Hindlimb muscle (tissue), 1 donor: ENCODE measurements around the gene ISYNA1. TPM values are rescaled to one million over a fixed set of nuclear protein-coding genes. Genes with fewer than 3 reads are reported as not detected.
"Not testable (repeated sequence)": the region's sequence is repeated elsewhere in the genome, so short reads cannot be mapped to it uniquely, and the experiment has no call there.

Experiments
- DNase-seq: peaks from one replicate; pipeline ENCODE4 v3.0.0-alpha.2; 2013
- polyA plus RNA-seq: library from polyadenylated mRNA; unstranded; fragments of 120-200 nt; gene quantifications from one replicate; pipeline ENCODE4 v1.2.1, GENCODE V29; 2013; ENCODE audit not compliant: insufficient read length

The ISYNA1 gene
- polyA plus RNA-seq, 1 donor = 231 TPM

DNA sequence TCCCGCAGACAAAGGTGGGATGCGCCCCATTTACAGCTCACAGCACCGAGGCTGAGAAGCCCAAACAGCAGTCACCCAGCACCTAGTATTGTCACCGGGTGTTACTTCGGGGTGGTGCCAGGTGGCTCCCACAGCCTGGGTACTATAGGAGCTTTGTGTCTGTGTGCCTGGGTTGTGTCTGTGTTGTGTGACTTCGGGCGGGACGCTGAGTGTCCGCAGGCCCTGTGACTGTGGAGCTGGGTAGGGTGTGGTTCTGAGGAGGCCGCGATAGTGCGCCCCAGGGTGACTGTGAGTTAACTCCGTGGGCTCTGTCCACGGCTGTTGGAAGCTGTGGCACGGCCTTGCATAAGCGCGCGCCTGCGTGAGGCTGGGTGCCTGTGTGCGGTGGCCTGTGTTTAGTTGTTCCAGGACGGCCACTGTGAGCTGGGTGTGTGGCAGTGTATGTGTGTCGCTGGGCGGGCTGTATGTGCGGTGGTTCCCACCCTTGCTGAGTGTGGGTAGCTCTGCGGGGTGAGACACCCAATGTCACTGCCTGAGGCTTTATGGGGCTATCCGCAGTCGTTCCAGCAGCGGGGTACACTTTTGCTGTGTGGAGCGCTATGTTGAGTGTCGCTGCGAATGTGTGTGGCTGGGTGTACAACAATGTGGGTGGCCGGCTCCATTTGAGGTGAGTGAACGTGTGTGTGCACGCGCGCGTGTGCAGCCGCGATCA is 19.3 kb downstream of the ISYNA1 start:
- DNase-seq = no peak

DNA sequence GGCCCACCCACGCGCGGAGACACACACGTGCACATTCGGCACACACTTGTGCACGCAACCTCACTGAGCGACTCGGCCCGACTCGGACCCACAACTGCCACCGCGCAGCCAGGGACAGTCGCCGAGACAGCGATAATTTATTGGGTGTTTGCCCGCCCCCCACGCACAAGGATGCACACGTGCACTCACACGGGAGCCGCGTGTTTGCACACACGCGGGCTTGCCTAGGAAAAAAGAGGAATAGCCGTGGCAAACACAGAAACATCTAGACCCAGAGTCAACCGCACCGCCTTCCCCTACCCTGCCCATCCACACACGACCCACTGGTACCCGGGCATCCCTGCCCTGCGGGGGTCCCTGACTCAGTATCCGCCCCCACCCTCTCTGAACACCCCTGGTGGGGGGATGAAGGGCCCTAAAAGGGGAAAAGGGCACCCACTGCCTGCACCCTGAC is 19.9 kb downstream of the ISYNA1 start:
- peak; percentile 67 for DNase-seq

DNA sequence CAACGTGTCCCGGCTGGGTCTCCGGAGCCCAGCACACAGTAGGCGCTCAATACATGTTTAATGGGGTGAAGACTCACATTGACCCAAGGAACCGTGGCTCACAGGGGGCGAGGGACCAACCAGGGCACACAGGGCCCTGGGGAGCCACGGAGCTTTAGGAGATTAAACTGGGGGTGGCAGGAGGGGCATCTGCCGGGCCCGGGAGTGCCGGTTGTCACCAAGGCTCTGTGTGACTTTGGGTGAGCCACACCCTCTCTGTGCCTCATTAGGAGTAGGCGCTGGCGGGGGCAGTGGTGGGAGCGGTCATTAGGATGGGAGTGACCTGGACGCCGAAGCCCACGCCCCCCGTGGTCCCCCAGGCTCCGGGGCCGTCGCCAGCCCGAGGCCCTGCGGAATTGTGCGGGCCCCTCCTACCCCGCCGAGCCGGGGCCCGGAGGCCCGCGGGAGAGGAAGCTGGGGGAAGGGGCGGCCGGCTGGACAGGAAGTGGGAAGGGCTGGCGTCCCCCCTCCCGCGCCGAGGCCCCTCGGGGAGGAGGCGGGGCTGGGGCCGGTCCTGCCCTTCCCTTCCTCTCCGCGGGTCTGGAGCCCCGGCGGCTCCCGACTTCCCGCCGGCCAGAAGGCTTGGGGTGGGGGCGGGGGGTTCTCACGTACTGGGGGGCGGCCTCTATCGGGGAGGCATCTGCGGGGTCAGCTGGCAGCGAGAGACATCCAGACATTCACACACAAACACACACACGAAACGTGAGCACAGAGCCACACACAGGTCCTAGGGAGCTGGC is 20.5 kb downstream of the ISYNA1 start:
- peak; percentile 91 for DNase-seq

DNA sequence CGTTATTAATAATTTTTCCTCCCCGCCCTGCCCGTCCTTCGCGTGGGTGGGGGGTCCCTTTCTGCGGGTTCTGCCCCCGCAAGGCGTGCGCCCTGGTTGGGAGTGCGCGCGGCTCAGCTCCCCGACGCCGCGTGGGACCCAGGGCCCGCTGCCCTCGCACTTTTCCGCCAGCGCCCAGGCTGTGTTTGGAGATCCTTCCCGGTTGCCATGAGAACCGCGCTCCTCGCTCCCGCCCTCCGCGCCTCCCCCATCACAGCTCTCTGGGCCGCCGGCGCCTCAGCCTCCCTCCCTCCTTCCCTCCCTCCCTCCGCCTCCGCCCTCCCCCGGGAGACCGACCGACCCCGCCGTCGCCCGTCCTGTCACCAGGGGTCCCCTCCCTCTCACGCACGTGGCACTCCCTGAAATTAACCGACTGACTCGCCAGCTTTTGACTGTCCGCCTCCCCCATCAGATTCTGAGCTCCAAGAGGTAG is 21.1 kb downstream of the ISYNA1 start:
- DNase-seq = peak; percentile 94

DNA sequence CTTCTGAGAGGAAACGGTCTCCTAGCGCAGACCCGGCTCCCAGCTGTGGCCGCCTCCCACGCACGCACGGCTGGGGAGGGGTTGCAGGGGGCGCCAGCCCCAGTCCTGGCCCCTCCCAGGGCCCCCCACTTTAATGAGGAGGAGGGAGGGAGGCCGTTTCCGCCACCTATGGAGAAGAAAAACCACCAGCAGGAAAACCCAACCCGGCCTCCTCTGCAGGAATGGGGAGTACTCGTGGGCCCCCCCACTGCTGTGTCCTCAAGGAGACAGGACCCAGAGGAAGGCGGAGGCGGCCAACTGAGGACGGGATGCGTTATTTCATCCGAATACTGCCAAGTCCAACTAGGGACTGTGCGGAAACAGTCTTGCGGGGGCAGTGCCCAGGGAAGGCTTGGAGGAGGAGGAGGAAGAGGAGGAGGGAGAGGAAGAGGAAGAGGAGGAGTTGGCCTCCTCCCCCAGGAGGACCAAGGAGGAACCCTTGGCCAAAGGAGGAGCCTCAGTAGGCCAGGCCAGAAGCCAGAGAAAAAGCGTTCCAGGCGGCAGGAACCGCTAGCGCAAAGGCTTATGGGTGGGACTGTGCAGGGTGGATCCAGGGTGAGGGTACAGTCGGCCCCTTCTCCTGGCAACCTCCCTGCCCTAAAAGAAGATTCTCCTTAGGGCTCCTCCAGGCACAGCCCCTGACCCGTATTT is 22.6 kb downstream of the ISYNA1 start:
- peak; percentile 85 for DNase-seq

DNA sequence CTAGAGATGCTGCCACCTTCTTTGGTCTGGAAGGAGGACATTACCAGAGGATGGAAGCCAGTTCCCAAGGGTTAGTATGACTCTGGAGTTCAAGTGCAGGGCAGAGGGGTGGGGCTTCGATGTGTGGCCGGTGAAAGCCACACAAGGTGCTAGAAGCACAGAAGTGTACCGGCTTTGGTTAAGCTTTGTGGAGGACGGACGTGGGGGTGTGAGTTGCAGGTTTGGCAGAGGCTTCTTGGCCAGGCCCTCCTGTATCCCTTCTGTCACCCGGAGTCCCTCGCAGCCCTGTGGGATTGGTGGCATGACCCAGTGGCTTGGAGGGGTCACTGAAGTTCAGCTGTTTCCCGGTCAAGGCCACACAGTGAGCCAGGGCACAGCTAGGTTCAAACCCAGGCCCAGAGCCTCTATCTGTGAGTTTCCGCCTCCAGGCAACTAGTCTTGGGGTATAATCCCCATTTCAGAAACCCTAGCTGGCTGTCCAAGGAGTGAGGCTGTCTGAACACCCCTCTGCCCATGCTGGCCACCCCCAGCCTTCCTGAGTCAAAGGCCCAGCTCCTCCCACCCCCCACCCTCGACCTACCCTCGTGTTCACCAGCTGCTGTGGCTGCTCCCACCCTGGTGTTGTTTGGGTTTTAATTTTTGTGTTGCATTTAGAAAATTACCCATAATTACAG is 23.3 kb downstream of the ISYNA1 start:
- no peak for DNase-seq

DNA sequence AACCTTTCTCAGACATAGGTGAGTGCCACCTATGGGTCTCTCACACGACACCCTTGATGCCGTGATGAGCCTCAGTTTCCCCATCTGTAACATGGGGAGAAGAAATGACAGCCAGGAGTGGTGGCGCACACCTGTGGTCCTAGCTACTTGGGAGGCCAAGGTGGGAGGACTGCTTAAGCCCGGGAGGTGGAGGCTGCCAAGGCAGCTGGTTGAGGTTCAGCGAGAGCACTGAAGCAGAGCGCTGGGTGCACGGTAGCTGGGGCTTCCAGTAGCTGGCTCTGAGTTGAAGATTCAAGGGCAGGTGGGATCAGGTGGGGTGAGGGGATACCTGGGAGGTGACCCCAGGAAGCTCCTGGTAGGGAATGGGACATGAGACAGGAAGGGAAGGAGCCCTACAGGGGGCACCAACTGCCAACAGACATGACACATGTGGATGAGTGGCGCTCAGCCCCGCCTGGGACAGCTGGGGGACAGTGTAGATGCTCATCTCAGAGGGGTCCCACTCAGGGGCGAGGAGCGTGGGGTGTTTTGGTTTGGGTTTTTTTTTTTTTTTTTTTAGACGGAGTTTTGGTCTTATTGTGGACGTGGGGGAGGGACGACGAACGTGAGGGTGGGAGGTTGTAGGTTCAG is 25.2 kb downstream of the ISYNA1 start:
- DNase-seq = no peak

DNA sequence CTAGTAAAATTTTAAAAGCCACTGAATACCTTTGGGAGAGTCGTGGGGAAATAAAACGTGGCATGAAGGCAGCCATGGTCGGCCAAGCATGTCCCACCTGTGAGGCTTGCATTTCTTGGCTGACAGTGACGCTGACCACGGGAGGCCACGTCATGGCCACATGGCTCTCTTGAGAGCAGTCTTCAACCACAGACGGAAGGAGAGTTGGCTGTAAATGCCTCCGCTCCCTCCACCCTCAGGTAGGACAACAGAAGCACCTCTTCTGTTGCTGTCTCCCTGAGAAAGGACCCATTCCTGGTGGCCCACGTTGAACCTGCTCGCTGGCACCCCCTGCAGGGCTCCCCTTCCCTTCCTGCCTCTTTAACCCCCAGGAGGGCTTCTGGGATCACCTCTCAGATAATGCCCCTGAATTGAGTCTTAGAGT is 29.9 kb downstream of the ISYNA1 start:
- no peak for DNase-seq

DNA sequence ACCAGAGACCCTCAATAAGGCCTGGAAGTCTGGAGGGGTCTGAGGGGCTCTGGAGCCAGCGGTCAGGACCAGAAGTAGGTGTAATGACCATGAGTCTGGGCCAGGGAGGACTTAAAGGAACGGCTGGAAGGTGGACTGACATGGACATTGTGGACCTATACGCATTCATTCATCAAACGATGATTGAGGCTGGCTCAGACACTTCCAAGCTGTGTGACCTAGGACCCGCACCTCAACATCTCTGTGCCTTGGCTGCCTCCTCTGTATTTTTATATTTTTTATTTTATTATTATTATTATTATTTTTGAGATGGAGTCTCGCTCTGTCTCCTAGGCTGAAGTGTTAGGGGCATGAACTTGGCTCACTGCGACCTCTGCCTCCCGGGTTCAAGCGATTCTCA is 31.2 kb downstream of the ISYNA1 start:
- DNase-seq = no peak

DNA sequence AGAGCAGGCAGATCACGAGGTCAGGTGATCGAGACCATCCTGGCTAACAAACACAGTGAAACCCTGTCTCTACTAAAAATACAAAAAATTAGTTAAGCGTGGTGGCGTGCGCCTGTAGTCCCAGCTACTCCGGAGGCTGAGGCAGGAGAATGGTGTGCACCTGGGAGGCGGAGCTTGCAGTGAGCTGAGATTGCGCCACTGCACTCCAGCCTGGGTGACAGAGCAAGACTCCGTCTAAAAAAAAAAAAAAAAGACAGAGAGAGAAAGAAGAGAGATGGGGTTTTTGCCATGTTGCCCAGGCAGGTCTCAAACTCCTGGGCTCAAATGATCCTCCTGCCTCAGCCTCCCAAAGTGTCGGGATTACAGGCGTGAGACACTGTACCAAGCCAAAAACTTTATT is 32.2 kb downstream of the ISYNA1 start:
- not testable (repeated sequence) for DNase-seq

DNA sequence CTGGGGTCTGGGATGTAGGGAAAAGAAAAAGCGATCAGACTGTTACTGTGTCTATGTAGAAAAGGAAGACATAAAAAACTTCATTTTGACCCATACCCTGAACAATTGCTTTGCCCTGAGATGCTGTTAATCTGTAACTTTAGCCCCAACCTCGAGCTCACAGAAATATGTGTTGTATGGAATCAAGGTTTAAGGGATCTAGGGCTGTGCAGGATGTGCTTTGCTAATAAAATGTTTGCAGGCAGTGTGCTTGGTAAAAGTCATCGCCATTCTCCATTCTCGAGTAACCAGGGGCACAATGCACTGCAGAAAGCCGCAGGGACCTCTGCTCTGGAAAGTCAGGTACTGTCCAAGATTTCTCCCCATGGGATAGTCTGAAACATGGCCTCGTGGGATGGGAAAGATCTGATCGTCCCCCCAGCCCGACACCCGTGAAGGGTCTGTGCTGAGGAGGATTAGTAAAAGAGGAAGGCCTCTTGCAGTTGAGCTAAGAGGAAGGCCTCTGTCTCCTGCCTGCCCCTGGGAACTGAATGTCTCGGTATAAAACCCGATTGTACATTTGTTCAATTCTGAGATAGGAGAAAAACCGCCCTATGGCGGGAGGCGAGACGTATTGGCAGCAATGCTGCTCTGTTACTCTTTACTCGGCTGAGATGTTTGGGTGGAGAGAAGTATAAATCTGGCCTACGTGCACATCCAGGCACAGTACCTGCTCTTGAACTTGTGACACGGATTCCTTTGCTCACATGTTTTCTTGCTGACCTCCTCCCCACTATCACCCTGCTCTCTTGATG is 35.3 kb downstream of the ISYNA1 start:
- not testable (repeated sequence) for DNase-seq

DNA sequence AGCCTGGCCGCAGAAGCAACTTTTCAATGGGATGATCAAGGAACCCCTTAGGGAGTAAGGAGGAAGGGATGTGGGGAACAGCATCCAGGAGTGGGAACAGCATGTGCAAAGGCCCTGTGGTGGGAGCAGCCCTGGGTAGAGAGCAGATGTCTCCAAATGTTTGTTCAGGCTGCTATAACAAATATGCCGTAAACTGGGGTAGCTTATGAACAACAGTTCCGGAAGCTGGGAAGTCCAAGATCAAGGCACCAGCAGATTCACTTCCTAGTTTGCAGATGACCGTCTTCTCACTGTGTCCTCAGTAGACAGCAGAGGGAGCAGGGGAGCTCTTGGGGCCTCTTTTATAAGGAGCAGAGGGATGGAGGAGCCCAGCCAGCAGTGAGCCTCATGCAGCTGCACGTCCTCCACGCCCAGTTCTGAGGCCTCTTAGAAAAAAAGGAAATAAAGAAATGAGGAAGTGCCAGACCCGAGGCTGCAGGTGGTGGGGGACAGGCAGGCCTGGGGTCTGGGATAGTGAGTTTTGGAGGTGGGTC is 36.3 kb downstream of the ISYNA1 start:
- DNase-seq = peak; percentile 83

DNA sequence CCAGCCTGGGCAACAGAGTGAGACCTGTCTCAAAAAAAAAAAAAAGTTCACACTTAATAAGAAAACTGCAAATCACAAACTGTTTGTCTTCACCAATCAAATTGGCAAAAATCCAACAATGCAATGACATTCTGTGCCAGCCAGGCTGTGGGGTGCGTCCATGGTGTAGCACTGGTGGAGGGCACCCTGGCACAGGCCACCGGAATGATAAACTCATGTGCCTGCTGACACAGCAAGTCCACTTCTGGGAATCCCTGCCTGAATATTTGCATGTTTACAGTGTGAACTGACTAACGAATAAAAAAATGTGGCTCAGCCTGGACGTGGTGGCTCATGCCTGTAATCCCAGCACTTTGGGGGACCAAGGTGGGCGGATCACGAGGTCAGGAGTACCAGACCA is 38.9 kb downstream of the ISYNA1 start:
- DNase-seq = no peak

DNA sequence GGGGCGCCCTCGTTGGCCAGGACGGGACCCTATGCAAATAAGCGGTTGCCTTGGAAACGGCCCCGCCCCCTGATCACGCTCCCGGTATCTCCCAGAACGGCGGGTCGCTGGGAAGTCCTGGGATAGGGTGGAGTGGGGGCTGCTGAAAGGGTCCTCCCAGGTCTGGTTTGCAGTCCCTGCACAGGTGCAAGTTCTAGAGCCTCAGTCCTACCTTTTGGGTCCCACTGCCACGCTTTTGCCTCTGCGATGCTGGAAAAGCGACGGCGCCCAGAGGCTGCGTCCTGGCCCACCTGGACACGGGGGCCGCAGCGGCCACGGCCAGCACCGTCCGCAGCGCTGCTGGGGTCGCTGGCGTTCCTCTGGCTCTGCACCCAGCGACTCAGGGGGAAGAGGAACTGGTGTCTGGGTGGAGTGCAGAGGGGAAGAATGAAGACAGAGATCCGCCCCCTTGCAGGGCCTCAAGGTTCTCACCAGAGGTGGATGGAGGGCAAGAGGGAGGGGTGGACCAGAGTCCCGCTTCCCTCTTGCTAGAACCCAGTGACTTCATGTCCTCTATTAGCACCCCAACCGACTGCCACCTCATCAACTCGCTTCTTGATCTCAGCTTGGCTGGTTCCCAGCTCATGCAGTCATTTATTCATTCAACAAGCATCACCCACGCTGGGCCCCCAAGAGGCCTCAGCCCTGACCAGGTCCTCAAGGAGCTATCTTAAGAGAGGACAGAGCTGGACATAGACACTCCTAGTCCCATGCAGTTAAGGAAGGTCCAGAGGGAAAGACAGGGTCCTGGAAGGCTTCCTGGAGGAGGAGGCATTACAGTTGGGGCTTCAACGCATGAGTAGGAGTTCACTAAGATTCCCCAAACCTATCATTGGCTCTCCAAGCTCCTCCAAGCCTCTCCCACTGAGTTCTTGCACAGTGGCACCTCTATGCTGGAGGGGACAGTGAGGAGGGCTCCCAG is 40.4 kb downstream of the ISYNA1 start, which contains the start of gene LRRC25:
Gene LRRC25 (minus strand): TSS at position 381 of the 961 bp plus-strand sequence. CDS start 659 bp downstream, outside the sequence.
- no peak for DNase-seq

DNA sequence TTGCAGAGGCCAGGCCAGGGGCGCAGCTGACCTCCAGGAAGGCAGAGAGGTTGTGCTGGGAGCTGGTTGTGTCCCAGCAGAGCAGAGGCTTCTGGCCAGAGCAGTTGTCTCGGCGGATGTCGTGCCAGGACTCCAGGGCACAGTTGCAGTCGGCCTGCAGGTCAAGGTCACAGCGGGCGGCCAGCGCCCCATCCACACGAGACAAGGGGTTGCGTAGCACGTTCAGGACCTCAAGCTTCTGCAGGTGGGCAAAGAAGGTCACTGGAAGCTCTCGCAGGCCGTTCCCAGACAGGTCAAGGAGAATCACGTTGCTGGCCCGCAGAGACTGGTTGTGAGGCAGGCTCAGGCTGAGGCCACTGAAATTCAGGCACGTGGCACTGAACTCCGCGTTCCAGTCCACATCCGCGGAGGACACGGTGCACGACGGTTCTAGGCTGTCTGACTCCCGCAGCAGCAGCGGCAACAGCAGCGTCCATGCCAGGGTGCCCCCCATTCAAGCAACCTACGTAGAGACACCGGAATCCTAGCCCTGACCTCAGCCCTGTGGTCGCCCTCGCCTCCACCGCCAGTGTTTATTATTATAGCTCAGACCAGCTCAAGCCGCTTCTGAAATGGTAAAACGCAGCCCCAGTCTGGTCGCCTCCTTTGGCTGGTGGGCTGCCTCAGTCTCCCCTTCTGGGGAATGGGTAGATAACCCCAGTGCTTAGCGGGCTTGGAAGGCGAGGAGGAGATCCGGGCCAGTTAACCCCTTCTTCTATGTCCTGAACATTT is 41.3 kb downstream of the ISYNA1 start:
- no peak for DNase-seq

DNA sequence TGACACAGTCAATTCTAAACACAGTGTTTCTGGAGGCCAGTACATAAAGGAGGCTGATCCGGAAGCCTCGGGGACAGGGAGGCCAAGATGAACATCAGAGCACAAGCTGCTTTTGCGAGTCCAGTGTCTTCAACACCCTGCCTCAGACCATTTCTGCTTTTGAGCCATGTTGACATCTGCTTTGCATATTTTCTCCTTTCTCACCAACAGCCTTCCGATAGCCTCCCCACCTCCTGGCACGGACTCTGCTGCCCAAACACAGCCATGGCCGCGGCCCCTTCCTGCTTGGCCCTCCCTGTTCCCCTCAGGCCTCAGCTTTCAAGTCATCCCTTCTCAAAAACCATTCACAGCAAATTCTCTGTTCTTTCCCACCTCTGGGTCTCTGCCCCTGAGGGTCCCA is 44.1 kb downstream of the ISYNA1 start:
- no peak for DNase-seq

DNA sequence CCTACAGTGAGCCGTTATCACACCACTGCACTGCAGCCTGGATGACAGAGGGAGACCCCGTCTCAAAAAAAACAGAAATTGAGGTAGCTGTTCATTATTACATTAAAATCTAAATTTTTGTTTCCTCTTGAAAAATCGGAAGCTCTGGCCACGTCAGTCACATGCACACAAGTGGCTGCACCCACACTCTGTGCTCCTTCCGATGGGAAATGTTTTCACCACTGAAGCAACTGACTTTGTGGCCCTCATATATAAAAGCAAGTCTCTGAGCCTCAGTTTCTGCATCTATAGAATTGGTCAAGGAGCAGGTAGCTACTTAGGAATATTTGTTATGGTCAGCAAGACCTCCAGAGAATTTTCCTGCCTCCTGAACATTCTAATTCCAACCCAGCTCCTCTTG is 45.0 kb downstream of the ISYNA1 start:
- no peak for DNase-seq

DNA sequence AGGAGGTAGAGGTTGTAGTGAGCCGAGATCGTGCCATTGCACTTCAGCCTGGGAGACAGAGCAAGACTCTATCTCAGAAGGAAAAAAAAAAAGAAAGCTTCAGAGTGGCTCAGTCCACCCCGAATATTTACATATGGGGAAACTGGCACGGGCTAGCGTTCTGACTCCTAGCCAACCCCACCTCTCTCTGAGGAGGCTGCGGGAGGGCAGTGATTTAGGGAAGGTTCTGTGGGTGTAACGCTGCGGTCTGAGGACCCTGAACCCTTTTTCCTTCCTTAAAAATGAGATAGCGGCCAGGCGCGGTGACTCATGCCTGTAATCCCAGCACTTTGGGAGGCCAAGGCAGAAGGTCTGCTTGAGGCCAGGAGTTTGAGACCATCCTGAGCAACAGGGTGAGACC is 45.5 kb downstream of the ISYNA1 start:
- DNase-seq = no peak
